AG04450 (cell line): ENCODE measurements around the gene PTS. TPM values are rescaled to one million over a fixed set of nuclear protein-coding genes. Genes with fewer than 3 reads are reported as not detected.
A peak's percentile ranks its signal among the peaks of the same experiment; 100 is the strongest.

ENCODE experiments used
- CTCF ChIA-PET: fragments of 300-600, 350-600 bp; formaldehyde crosslinking; extraction: SDS; loops from one replicate; lab custom pipeline; 2022; ENCODE audit warnings: antibody characterized with exemption, inconsistent platforms; lab: Charles Lee
- POLR2A ChIA-PET: fragments of 350-600 bp; formaldehyde crosslinking; extraction: SDS; loops from one replicate; lab custom pipeline; 2021; ENCODE audit warnings: antibody characterized with exemption, inconsistent platforms; lab: Yijun Ruan, JAX
- DNase-seq: peaks from one replicate; pipeline ENCODE4 v3.0.0-alpha.2; 2011; ENCODE audit warnings: low read depth, low spot score
- H3K27ac ChIP-seq: one replicate; pipeline ENCODE4 v1.5.1; 2012; ENCODE audit warnings: low read depth, low read length, control low read depth
- H3K27me3 ChIP-seq: one replicate; pipeline ENCODE4 v1.6.0; 2012; ENCODE audit warnings: low read length; ENCODE audit not compliant: control insufficient read depth, insufficient read depth
- H3K4me3 ChIP-seq: 2 replicates; pipeline ENCODE4 v1.5.1; 2011; ENCODE audit warnings: mild to moderate bottlenecking, low read depth, low read length, control low read depth
- H3K9me3 ChIP-seq: 2 replicates; pipeline ENCODE4 v1.5.1; 2012; ENCODE audit warnings: low read length; ENCODE audit not compliant: control insufficient read depth, insufficient read depth
- CTCF ChIP-seq: IDR thresholded peaks from 2 replicates; pipeline ENCODE4 v1.5.1; 2011; ENCODE audit warnings: low read depth, low read length, control low read depth, inconsistent platforms
- polyA plus RNA-seq: library from polyadenylated mRNA; depleted of rRNA; stranded (reverse); fragments of >200 nt; gene quantifications from 2 replicates; pipeline ENCODE4 v1.2.3, GENCODE V29; 2011

The PTS gene
- polyA plus RNA-seq, 1 experiment: 55.9 TPM

GRCh38 chr11:112277029-112277428, 50.8 kb downstream of the PTS start:
- CTCF ChIA-PET: interaction anchor here (0.5 to 16.5 kb wide), 2 partner anchors 19 to 56 kb away, joined by 4 to 711 read pairs; partner anchors contain the start of gene PTS
- POLR2A ChIA-PET: no interaction called here

GRCh38 chr11:112277941-112278340, 51.7 kb downstream of the PTS start:
- no peak for TF ChIP-seq CTCF
- Histone ChIP-seq H3K27me3 (peaks cover 16% of the 10 kb centered on the region), H3K9me3 (no peaks in the 10 kb centered on the region), H3K27ac (no peak overlapping the region), H3K4me3 (no peak overlapping the region)
- DNase-seq: no peak
- POLR2A ChIA-PET: no interaction called here
- CTCF ChIA-PET: interaction anchor here (1.3 to 16.5 kb wide), 5 partner anchors 11 to 310 kb away, joined by 3 to 711 read pairs (median 54); partner anchors contain the start of gene PTS

More at GRCh38 chr11:112277029-112277428, 50.8 kb downstream of the PTS start:
- no peak overlapping the region for H3K27ac ChIP-seq
- DNase-seq: no peak
- H3K27me3 ChIP-seq: peaks cover 10% of the 10 kb centered on the region
- no peaks in the 10 kb centered on the region for H3K9me3 ChIP-seq
- no peak for TF ChIP-seq CTCF
- H3K4me3 ChIP-seq: no peak overlapping the region

GRCh38 chr11:112278803-112279202, 52.6 kb downstream of the PTS start:
- Histone ChIP-seq H3K27me3 (peaks cover 16% of the 10 kb centered on the region), H3K9me3 (no peaks in the 10 kb centered on the region), H3K27ac (no peak overlapping the region), H3K4me3 (no peak overlapping the region)
- DNase-seq: no peak
- POLR2A ChIA-PET: interaction anchor here (1.0 kb wide), 1 partner anchor 48 kb away, joined by 4 read pairs; no protein-coding TSS in a partner anchor
- CTCF ChIA-PET: interaction anchor here (0.6 to 16.5 kb wide), 27 partner anchors 8 to 1982 kb away, joined by 3 to 711 read pairs (median 4); partner anchors contain the start of genes BCO2 and PTS
- TF ChIP-seq CTCF: no peak

- H3K9me3 ChIP-seq: no peaks in the 10 kb centered on the region; the same call in 1 of the 2 replicates
- ChIA-PET POLR2A (interaction anchor here (0.7 to 1.3 kb wide), 5 partner anchors 49 to 60 kb away, joined by 3 to 10 read pairs (median 5); no protein-coding TSS in a partner anchor), CTCF (interaction anchor here (0.5 to 16.5 kb wide), 66 partner anchors 8 to 1253 kb away, joined by 3 to 711 read pairs (median 5); partner anchors contain the start of genes BCO2, NKAPD1, PIH1D2 and PLET1)
- peak overlapping the region; percentile 55 for H3K4me3 ChIP-seq
- TF ChIP-seq CTCF: peak; percentile 73
- peaks cover 16% of the 10 kb centered on the region for H3K27me3 ChIP-seq
- DNase-seq: no peak
- H3K27ac ChIP-seq: no peak overlapping the region
Observed at GRCh38 chr11:112279901-112280267, 53.7 kb downstream of the PTS start.
